SK-N-SH treated with all-trans-retinoic acid at 6 μM for 48 hours (cell line): ENCODE results near the gene PHKG2.

Source experiments
- ARNTL ChIP-seq: fragments of 450-650 bp; formaldehyde crosslinking; IDR thresholded peaks from 2 replicates; pipeline ENCODE4 v1.5.0; 2020; ENCODE audit warnings: low read depth, mild to moderate bottlenecking, moderate library complexity, borderline replicate concordance
- CSDC2 ChIP-seq: fragments of 250-450 bp; sonication (Bioruptor Pico); IDR thresholded peaks from 2 replicates; pipeline ENCODE4 v1.5.0; 2020; ENCODE audit warnings: mild to moderate bottlenecking, moderate library complexity
- ESRRG ChIP-seq: fragments of 250-450 bp; sonication (Bioruptor Pico); IDR thresholded peaks from 2 replicates; pipeline ENCODE4 v1.6.1; 2021; ENCODE audit warnings: mild to moderate bottlenecking
- OSR1 ChIP-seq: fragments of 250-450 bp; sonication (Bioruptor Pico); IDR thresholded peaks from 2 replicates; pipeline ENCODE4 v1.8.0; 2022; ENCODE audit warnings: moderate library complexity, mild to moderate bottlenecking, inconsistent platforms
- SNAI2 ChIP-seq: fragments of 250-450 bp; sonication (Bioruptor Pico); IDR thresholded peaks from 2 replicates; pipeline ENCODE4 v1.5.0; 2020; ENCODE audit warnings: mild to moderate bottlenecking, moderate library complexity
- ZFP3 ChIP-seq: fragments of 250-450 bp; sonication (Bioruptor Pico); IDR thresholded peaks from 2 replicates; pipeline ENCODE4 v1.5.0; 2020; ENCODE audit warnings: mild to moderate bottlenecking, moderate library complexity
- ZFP30 ChIP-seq: fragments of 450-650 bp; formaldehyde crosslinking; IDR thresholded peaks from 2 replicates; pipeline ENCODE4 v1.5.0; 2022; ENCODE audit warnings: mild to moderate bottlenecking, moderate library complexity
- ZNF565 ChIP-seq: fragments of 450-650 bp; formaldehyde crosslinking; conservative IDR thresholded peaks from 2 replicates; pipeline ENCODE4 v1.5.0; 2020; ENCODE audit warnings: low read depth, mild to moderate bottlenecking, moderate library complexity
- ZNF70 ChIP-seq: fragments of 450-650 bp; formaldehyde crosslinking; IDR thresholded peaks from 2 replicates; pipeline ENCODE4 v1.5.0; 2020; ENCODE audit warnings: mild to moderate bottlenecking, moderate library complexity
- ZNF8 ChIP-seq: fragments of 450-650 bp; formaldehyde crosslinking; IDR thresholded peaks from 2 replicates; pipeline ENCODE4 v1.5.0; 2020; ENCODE audit warnings: mild to moderate bottlenecking, moderate library complexity

DNA sequence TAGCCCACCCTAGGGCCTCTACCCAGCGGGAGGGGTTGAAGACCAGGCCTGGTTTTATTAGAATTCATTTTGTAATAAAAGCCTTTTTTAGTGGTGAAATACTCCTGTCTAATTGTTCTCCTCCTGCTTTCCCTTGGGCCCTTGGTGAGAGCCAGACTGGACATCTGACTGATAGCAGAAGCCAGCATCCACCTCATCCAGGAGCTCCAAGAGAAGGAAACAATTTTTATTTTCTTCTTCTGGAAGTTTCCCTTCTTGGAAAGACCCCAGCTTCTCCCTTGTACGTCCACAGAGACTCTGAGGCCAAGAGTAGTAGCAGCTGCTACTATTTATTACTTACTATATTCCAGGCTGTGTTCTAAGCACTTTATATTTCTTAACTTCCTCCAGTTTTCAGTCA is 4.0 kb upstream of the PHKG2 start:
- TF ChIP-seq OSR1 (CRISPR knock-in tag), result no peak
- no peak for TF ChIP-seq ESRRG (CRISPR knock-in tag)
- no peak for TF ChIP-seq ZNF70
- no peak for TF ChIP-seq ZNF8 (CRISPR knock-in tag)
- no peak for TF ChIP-seq ARNTL (CRISPR knock-in tag)
- no peak for TF ChIP-seq ZNF565 (CRISPR knock-in tag)
- TF ChIP-seq CSDC2 (CRISPR knock-in tag), result no peak
- TF ChIP-seq ZFP3 (CRISPR knock-in tag), result no peak
- no peak for TF ChIP-seq ZFP30 (CRISPR knock-in tag)
- no peak for TF ChIP-seq SNAI2
